GM11168 (cell line): ENCODE measurements around the gene ZFP82.

Experiments
- in situ Hi-C: fragments of 300-500 bp; cut with MboI; formaldehyde crosslinking; loops from one replicate; pipeline ENCODE4 v1.12.0; 2022; ENCODE audit warnings: low sequenced_read_pairs; ENCODE audit not compliant: unreplicated experiment

Gene ZFP82

GRCh38 chr19:36377541-36378178, 40.8 kb downstream of the ZFP82 start:
- in situ Hi-C loops: no loop called here

GRCh38 chr19:36373638-36374156, 44.7 kb downstream of the ZFP82 start:
- in situ Hi-C loops: no loop called here

DNA sequence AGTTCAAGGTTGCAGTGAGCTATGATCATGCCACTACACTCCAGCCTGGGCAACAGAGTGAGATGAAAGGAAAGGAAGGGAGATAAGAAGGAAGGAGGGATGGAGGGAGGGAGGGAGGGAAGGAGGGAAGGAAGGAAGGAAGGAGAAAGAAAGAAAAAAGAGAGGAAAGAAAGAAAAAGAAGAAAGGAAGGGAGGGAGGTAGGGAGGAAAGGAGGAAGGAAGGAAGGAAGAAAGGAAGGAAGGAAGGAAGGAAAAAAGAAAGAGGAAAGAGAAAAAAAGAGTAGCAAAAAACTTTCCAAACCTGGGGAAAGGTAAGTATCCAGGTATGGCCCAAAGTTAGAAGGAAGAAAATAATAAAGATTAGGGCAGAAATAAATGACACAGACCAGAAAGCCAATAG, 46.6 kb downstream of the ZFP82 start:
- in situ Hi-C loops: no loop called here

DNA sequence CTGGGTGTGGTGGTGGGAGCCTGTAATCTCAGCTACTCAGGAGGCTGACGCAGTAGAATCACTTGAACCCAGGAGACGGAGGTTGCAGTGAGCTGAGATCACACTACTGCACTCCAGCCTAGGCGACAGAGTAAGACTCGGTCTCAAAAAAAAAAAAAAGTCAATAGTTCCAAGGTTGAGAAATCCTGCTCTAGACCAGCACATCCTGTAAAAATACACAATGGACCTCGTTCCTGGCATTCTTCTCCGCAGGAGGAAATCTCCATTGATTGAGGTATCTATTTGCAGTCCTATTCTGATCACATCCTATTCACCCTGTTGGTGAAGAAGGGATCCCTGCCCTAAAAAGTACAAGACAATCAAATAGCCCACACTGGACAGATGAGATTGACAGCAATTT, 54.6 kb downstream of the ZFP82 start:
- in situ Hi-C loops: no loop called here
